ENCODE data around the gene TBPL2.
A peak's percentile ranks its signal among the peaks of the same experiment; 100 is the strongest.

Gene TBPL2

GRCh38 chr14:55412676-55413075, 27.7 kb downstream of the TBPL2 start:
- TF ChIP-seq TSHZ2 (CRISPR knock-in tag; IDR thresholded peaks at IDR 0.05): no peak
- no peak for TF ChIP-seq SNAI2 (CRISPR knock-in tag; IDR thresholded peaks at IDR 0.05)
- TF ChIP-seq TCF4 (CRISPR knock-in tag; IDR thresholded peaks at IDR 0.05; ENCODE audit: borderline replicate concordance): no peak
- no peak for TF ChIP-seq GLIS3 (CRISPR knock-in tag; IDR thresholded peaks at IDR 0.05)
- TF ChIP-seq ISL1 (CRISPR knock-in tag; IDR thresholded peaks at IDR 0.05): no peak
- no peak for TF ChIP-seq TOX (CRISPR knock-in tag; IDR thresholded peaks at IDR 0.05; ENCODE audit: borderline replicate concordance)
- TF ChIP-seq OSR1 (CRISPR knock-in tag; IDR thresholded peaks at IDR 0.05): no peak
- no peak for TF ChIP-seq CSRNP3 (CRISPR knock-in tag; IDR thresholded peaks at IDR 0.05)
- TF ChIP-seq PPARA (CRISPR knock-in tag; IDR thresholded peaks at IDR 0.05; ENCODE audit: borderline replicate concordance): no peak
- TF ChIP-seq CSDC2 (CRISPR knock-in tag; IDR thresholded peaks at IDR 0.05): no peak
- no peak for TF ChIP-seq ZC3H10 (CRISPR knock-in tag; IDR thresholded peaks at IDR 0.05)
- TF ChIP-seq CREB5 (CRISPR knock-in tag; IDR thresholded peaks at IDR 0.05; ENCODE audit: low read depth): no peak
- TF ChIP-seq ZNF8 (CRISPR knock-in tag; IDR thresholded peaks at IDR 0.05): no peak
- TF ChIP-seq ARNTL (CRISPR knock-in tag; IDR thresholded peaks at IDR 0.05; ENCODE audit: borderline replicate concordance, low read depth): no peak
- TF ChIP-seq RARB (CRISPR knock-in tag; IDR thresholded peaks at IDR 0.05): no peak
- ATAC-seq: no peak

GRCh38 chr14:55411426-55412389, 28.7 kb downstream of the TBPL2 start, which contains the start of gene ATG14:
TSS of gene ATG14 (minus strand) at chr14:55411830. CDS start at chr14:55411822, 8 bp downstream.
- no peak for TF ChIP-seq OSR1 (CRISPR knock-in tag; IDR thresholded peaks at IDR 0.05)
- peak; percentile 48; the same call in 1 of the 2 replicates for TF ChIP-seq PATZ1 (CRISPR knock-in tag; IDR thresholded peaks at IDR 0.05; ENCODE audit: borderline replicate concordance)
- no peak for TF ChIP-seq ARNTL (CRISPR knock-in tag; IDR thresholded peaks at IDR 0.05; ENCODE audit: borderline replicate concordance, low read depth)
- no peak for TF ChIP-seq ZNF8 (CRISPR knock-in tag; IDR thresholded peaks at IDR 0.05)
- 0 out of 2 replicates have a peak, but pooled peaks have one; percentile 29 for TF ChIP-seq ZFP3 (CRISPR knock-in tag; IDR thresholded peaks at IDR 0.05)
- no peak for TF ChIP-seq GLIS3 (CRISPR knock-in tag; IDR thresholded peaks at IDR 0.05)
- TF ChIP-seq ZNF70 (CRISPR knock-in tag; IDR thresholded peaks at IDR 0.05): no peak; the same call in 1 of the 2 replicates
- TF ChIP-seq BACH2 (CRISPR knock-in tag; IDR thresholded peaks at IDR 0.05; ENCODE audit: borderline replicate concordance): no peak
- TF ChIP-seq ZC3H10 (CRISPR knock-in tag; IDR thresholded peaks at IDR 0.05): no peak
- TF ChIP-seq TCF4 (CRISPR knock-in tag; IDR thresholded peaks at IDR 0.05; ENCODE audit: borderline replicate concordance): no peak
- TF ChIP-seq ISL1 (CRISPR knock-in tag; IDR thresholded peaks at IDR 0.05): no peak
- TF ChIP-seq SNAI2 (CRISPR knock-in tag; IDR thresholded peaks at IDR 0.05): no peak
- TF ChIP-seq ZFP30 (CRISPR knock-in tag; IDR thresholded peaks at IDR 0.05): no peak
- no peak for TF ChIP-seq CREB5 (CRISPR knock-in tag; IDR thresholded peaks at IDR 0.05; ENCODE audit: low read depth)
- TF ChIP-seq POU6F1 (CRISPR knock-in tag; IDR thresholded peaks at IDR 0.05; ENCODE audit: borderline replicate concordance, low read depth): no peak
- ATAC-seq: peak; percentile 100

Measured in SK-N-SH treated with all-trans-retinoic acid at 6 μM for 48 hours (cell line).